Fibroblast of pulmonary artery (primary cell): ENCODE results near the gene PPM1L.
A peak's percentile ranks its signal among the peaks of the same experiment; 100 is the strongest.

Experiments used
- DNase-seq: peaks from one replicate; pipeline ENCODE4 v3.0.0-alpha.2; 2010; ENCODE audit warnings: low read depth
- H3K4me3 ChIP-seq: replicated peaks from 2 replicates; pipeline ENCODE4 v1.5.1; 2011; ENCODE audit warnings: low read depth, mild to moderate bottlenecking, control low read depth, low read length, moderate library complexity
- CTCF ChIP-seq: IDR thresholded peaks from 2 replicates; pipeline ENCODE4 v1.5.1; 2011; ENCODE audit warnings: mild to moderate bottlenecking, control low read depth, low read length, inconsistent platforms; ENCODE audit errors: missing control alignments

Gene PPM1L

GRCh38 chr3:160949460-160949859, 193.4 kb downstream of the PPM1L start:
- no peak overlapping the region for H3K4me3 ChIP-seq
- no peak for DNase-seq
- TF ChIP-seq CTCF = no peak

- DNase-seq = no peak
- TF ChIP-seq CTCF = no peak
- no peak overlapping the region for H3K4me3 ChIP-seq
Measured at GRCh38 chr3:160950542-160950941, 194.5 kb downstream of the PPM1L start.

- no peak overlapping the region for H3K4me3 ChIP-seq
- DNase-seq = no peak
- TF ChIP-seq CTCF = no peak
Measured at GRCh38 chr3:160950954-160951353, 194.9 kb downstream of the PPM1L start.

- no peak for DNase-seq
- no peak for TF ChIP-seq CTCF
- H3K4me3 ChIP-seq = no peak overlapping the region
Measured at GRCh38 chr3:160951642-160952487, 195.8 kb downstream of the PPM1L start.

GRCh38 chr3:160953686-160954085, 197.7 kb downstream of the PPM1L start:
- no peak for DNase-seq
- no peak overlapping the region for H3K4me3 ChIP-seq
- TF ChIP-seq CTCF = no peak

GRCh38 chr3:160956785-160957184, 200.8 kb downstream of the PPM1L start:
- H3K4me3 ChIP-seq = no peak overlapping the region
- peak; percentile 58 for DNase-seq
- peak; percentile 50 for TF ChIP-seq CTCF

GRCh38 chr3:160960568-160960967, 204.5 kb downstream of the PPM1L start:
- TF ChIP-seq CTCF = no peak
- no peak for DNase-seq
- no peak overlapping the region for H3K4me3 ChIP-seq
